HG03442 (cell line): ENCODE data around the gene HABP4.
"Not testable (repeated sequence)": the region's sequence is repeated elsewhere in the genome, so short reads cannot be mapped to it uniquely, and the experiment has no call there.

Experiments
- ATAC-seq: cut with Tn5 transposase; IDR thresholded peaks from one replicate; pipeline ENCODE4 v1.9.1; 2021; ENCODE audit warnings: mild to moderate bottlenecking, moderate library complexity; ENCODE audit not compliant: unreplicated experiment

Gene HABP4

GRCh38 chr9:96494215-96494800, 44.3 kb downstream of the HABP4 start:
- ATAC-seq, result no peak

- ATAC-seq, result no peak
Observed at GRCh38 chr9:96495341-96495740, 45.4 kb downstream of the HABP4 start.

GRCh38 chr9:96496368-96497116, 46.6 kb downstream of the HABP4 start:
- no peak for ATAC-seq

GRCh38 chr9:96497117-96497399, 47.1 kb downstream of the HABP4 start:
- no peak for ATAC-seq

GRCh38 chr9:96498796-96499195, 48.8 kb downstream of the HABP4 start:
- no peak for ATAC-seq

GRCh38 chr9:96499257-96499656, 49.3 kb downstream of the HABP4 start:
- no peak for ATAC-seq

GRCh38 chr9:96500696-96501632, 51.0 kb downstream of the HABP4 start:
- no peak for ATAC-seq

- no peak for ATAC-seq
Observed at GRCh38 chr9:96501633-96502538, 51.9 kb downstream of the HABP4 start.

GRCh38 chr9:96502539-96503373, 52.8 kb downstream of the HABP4 start:
- ATAC-seq, result no peak

- ATAC-seq, result not testable (repeated sequence)
Observed at GRCh38 chr9:96503374-96503748, 53.4 kb downstream of the HABP4 start.

GRCh38 chr9:96503918-96504317, 53.9 kb downstream of the HABP4 start:
- no peak for ATAC-seq

GRCh38 chr9:96505316-96505991, 55.5 kb downstream of the HABP4 start:
- ATAC-seq, result no peak

- no peak for ATAC-seq
Observed at GRCh38 chr9:96508227-96508940, 58.4 kb downstream of the HABP4 start.

- ATAC-seq, result no peak
Observed at GRCh38 chr9:96509026-96509425, 59.1 kb downstream of the HABP4 start.

- no peak for ATAC-seq
Observed at GRCh38 chr9:96509848-96510247, 59.9 kb downstream of the HABP4 start.

GRCh38 chr9:96510258-96510657, 60.3 kb downstream of the HABP4 start:
- ATAC-seq, result no peak

- ATAC-seq, result no peak
Observed at GRCh38 chr9:96512240-96512639, 62.3 kb downstream of the HABP4 start.

GRCh38 chr9:96513622-96514021, 63.7 kb downstream of the HABP4 start:
- ATAC-seq, result no peak
